Measurements from ENCODE around the gene SLC1A7.

SLC1A7 gene

DNA sequence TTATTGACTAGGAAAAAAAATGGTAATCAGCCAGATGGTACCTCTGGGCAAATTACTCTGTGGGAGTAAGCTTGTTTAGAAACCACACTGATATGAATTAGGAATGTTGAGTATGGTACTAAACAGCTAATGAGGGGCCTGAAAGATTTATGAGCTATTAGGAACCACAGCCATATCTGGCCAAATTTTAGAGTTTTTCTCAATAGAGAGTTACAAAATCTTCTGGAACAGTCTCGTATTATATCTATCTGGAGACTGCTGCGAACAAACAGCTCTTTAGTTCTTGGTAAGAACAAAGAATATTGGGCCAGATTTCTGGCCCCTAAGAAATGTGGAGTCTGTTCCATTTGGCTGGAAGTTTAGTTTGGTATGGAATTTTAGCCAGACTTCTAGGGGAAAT is 85.3 kb downstream of the SLC1A7 start:
- DNase-seq = no peak

DNA sequence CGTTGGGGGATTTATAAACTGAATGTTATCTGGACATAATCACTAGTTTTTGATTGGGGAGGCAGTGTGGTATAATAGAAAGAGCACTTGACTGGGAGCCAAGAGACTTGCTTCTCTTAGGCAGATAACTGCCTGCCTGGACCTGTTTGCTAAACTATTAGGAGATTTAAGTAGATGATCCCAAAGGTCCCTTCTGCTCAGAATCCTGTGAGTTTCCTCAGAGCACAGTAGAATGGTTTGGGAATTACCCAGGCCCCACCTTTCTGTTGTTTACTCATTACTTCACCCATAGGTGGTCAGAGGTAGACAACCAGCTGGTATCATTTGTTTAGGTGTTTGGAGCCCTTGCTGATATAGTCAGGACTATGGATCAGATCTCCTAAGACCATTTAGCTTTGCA is 90.8 kb downstream of the SLC1A7 start:
- DNase-seq = no peak

DNA sequence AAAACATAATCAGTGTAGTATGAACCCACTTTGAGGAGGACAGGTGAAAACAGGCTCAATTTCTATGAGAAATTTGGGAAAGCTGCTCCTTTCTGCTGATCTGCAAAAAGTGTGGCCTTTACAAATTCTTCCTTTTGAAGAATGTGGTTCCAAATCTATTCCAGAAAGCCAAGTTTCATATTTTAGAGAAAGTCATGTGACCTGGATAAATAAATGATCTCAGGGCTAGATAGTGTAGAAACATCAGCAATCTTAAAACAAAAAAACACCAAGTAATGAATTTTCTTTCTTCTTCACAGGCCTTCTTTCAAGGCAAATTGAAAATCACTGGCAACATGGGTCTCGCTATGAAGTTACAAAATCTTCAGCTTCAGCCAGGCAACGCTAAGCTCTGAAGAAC is 92.1 kb downstream of the SLC1A7 start:
- no peak for DNase-seq

GRCh38 chr1:53049574-53049967 is 92.9 kb downstream of the SLC1A7 start:
- DNase-seq = no peak

DNA sequence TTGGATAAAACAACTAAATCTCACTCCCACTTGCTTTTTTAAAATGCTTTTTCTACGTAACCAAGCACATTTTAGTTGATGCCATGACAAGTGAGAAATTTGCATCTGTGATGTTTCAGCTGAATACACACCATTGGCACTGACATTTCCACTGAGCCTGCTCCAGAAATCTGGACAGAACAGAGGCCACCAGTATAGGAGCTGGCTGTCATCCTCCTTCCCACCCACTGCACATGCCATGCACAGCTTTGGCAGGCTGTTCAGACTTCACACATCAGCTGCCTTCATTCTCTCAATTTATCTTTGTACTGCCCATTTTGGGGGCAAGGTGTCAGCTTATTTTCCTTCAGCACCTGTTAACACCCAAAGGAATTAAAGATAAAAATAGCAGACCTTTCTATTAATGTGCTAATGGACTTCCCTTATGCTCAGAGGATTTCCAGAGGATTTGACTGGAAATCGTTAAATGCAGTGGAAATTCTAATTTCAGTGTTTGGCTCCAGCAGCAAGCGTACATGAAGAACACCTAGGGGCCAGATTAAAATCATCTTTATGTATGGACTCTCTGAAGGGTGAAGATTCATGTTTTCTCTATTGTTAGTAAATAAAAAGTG is 93.4 kb downstream of the SLC1A7 start:
- DNase-seq = no peak

- no peak for DNase-seq
These were observed 94.4 kb downstream of the SLC1A7 start for GRCh38 chr1:53047737-53048736.

DNA sequence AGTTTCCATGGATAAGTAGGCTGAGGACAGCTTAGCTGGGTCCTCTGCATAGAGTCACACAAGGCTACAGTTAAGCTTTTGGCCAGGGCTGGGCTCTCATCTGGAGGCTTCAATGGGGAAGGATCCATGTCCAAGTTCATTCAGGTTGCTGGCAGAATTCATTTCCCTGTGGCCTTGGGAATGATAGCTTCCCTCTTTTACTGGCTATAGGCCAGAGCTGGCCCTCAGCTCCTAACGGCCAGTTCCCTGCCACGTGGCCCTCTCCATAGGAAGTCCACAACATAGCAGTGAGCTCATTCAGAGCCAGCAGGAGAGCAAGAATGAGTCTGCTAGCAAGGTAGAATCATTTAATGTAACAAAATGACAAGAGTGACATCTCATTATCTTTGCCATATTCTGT is 95.5 kb downstream of the SLC1A7 start:
- no peak for DNase-seq

DNA sequence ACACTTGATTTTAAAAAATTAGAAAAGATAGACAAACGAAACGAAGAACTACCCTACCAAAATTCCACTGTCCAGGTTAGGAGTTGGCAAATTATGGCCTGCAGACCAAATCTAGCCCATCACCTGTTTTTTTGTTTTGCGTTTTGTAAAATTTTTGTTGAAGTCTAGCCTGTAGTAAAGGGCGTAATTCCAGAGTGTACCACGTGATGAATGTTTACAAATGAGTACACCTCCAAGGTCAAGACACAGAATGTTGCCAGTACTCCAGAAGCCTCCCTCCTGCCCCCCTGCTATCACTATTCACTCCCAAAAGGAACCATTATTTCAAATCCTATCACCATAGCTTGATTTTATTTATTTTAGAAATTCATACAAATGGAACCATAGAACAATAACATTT is 97.5 kb downstream of the SLC1A7 start:
- DNase-seq = no peak

DNA sequence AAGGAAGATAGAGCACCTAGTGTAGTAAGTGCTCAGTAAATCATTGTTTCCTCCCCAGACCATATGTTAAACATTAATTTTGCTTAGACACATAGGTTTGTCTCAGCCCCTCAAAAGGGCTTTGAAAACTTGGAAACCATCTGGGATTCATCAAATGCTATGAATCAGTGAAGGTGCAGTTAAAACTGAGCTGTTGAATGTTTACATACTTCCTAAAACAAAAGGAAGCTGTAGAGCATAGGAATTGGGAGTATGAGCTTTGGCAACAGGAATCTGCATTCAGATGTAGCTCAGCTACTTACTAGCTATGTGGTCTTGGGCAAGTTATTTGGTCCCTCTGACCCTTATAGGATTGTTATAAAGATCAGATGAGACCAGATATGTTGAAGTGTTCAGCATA is 99.2 kb downstream of the SLC1A7 start:
- no peak for DNase-seq

DNA sequence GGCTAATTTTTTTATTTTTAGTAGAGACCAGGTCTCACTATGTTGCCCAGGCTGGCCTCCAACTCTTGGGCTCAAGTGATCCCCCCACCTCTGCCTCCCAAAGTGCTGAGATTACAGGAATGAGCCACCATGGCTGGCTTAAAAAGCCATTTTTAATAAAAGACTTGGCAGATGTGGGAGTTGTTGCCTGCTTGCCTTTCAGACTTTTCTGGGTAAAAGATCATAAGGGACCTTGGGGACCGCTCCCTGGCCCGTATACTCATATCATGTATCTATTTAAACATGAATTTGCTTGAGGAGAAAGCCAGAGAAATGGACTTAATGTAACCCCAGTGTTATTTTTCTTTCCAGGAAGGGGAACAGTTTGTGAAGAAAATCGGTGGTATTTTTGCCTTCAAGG is 103.9 kb downstream of the SLC1A7 start:
- no peak for DNase-seq

Data from NCI-H1930 (cell line).